ENCODE data around the gene CYP4V2.

Gene CYP4V2

DNA sequence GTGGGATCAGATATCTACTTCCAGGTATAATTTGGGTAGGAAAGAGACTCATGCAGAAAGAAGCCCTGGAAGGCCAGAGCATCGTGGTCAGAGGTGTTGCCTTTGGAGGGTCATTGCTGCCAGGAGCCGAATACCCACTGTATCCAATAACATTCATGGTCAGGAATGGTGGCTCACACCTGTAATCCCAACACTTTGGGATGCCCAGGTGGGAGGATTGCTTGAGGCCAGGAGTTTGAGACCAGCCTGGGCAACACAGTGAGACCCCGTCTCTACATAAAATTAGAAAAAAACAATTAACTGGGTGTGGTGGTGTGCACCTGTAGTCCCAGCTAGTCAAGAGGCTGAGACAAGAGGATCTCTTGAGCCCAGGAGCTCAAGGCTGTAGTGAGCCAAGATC is 63.8 kb downstream of the CYP4V2 start:
- DNase-seq, result no peak
- TF ChIP-seq POLR2A (IDR thresholded peaks at IDR 0.05; ENCODE audit: low read length), result no peak
- TF ChIP-seq GATA1 (IDR thresholded peaks at IDR 0.05; ENCODE audit: low read depth, low read length), result no peak

DNA sequence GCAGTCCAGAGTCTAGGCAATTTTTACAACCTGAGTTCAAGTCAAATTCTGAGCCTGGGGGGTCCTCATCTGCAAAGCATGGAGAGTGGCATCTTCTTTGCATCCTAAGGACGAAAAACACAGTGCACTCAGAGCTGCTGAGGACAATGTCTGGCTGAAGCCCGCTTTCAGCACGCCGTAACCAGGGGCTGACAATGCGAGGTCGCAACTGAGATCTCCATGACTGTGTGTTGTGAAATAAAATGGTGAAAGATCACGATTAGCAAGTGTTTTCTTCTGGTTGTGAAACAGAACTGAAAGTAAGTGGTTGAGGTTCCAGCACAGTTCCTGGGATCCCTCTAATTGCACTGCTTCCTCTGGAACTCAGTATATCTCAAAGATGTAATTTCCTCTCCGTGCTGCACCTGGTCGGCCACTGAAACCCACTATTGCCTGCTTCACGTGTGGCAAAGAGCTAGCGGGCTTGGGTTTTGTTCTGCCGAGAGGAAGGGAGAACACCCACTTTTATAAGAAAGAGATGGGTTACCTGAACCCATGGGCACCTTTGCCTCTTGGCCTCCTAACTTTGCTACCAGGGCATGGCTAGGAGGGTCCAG is 66.9 kb downstream of the CYP4V2 start:
- no peak for TF ChIP-seq GATA1 (IDR thresholded peaks at IDR 0.05; ENCODE audit: low read depth, low read length)
- no peak for TF ChIP-seq POLR2A (IDR thresholded peaks at IDR 0.05; ENCODE audit: low read length)
- DNase-seq, result no peak

DNA sequence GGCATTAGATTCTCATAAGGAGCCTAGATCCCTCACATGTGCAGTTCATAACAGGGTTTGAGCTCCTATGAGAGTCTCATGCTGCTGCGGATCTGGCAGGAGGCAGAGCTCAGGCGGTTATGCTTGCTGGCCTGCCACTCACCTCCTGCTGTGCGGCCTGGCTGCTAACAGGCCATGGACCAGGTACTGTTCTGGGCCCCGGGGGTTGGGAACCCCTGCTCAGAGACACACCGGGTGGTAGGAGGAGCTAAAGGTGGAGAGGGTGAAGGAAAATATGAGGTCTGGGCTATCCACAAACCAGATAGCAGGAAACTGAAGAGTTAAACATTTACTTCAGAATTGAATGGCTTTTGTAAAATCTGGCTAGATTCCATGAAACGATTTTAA is 68.7 kb downstream of the CYP4V2 start:
- no peak for DNase-seq
- no peak for TF ChIP-seq POLR2A (IDR thresholded peaks at IDR 0.05; ENCODE audit: low read length)
- TF ChIP-seq GATA1 (IDR thresholded peaks at IDR 0.05; ENCODE audit: low read depth, low read length), result no peak

Measured in erythroblast (primary cell).